GM12878 (cell line): Measurements from ENCODE around the gene MACROD2.

Experiments
- EP300 ChIP-seq, 2 experiments: fragments of 150-350 bp in 1 of 2; IDR thresholded peaks; 2 replicates each; pipeline ENCODE4 v1.6.1; 2011 to 2012; ENCODE audit warnings: low read depth in 2 of 2, low read length in 2 of 2, borderline replicate concordance in 1 of 2, improper control_type of control experiment in 1 of 2, inconsistent platforms in 1 of 2; ENCODE audit not compliant: control insufficient read depth in 1 of 2
- FOXK2 ChIP-seq: fragments of 450-650 bp; IDR thresholded peaks from 2 replicates; pipeline ENCODE4 v1.6.1; 2017; ENCODE audit warnings: mild to moderate bottlenecking, moderate library complexity
- PML ChIP-seq: IDR thresholded peaks from 2 replicates; pipeline ENCODE4 v1.6.1; 2012; ENCODE audit warnings: low read length, inconsistent platforms
- POLR2A ChIP-seq: IDR thresholded peaks from 2 replicates; pipeline ENCODE4 v1.6.1; 2011; ENCODE audit warnings: low read depth, mild to moderate bottlenecking, low read length
- RAD21 ChIP-seq: IDR thresholded peaks from 2 replicates; pipeline ENCODE4 v1.6.1; 2011; ENCODE audit warnings: mild to moderate bottlenecking, low read depth, low read length, moderate library complexity; ENCODE audit not compliant: insufficient read depth
- RBBP5 ChIP-seq: fragments of 200-600 bp; sonication (generic); conservative IDR thresholded peaks from 2 replicates; pipeline ENCODE4 v1.6.1; 2016
- SMC3 ChIP-seq: IDR thresholded peaks from 2 replicates; pipeline ENCODE4 v1.6.1; 2011; ENCODE audit warnings: low read length, improper control_type of control experiment, borderline replicate concordance
- SP1 ChIP-seq: IDR thresholded peaks from one replicate; pipeline ENCODE4 v1.6.1; 2011; ENCODE audit warnings: low read depth, low read length
- SRF ChIP-seq, 2 experiments: IDR thresholded peaks; 2 replicates each; pipeline ENCODE4 v1.6.1; 2011; ENCODE audit warnings: low read depth in 2 of 2, low read length in 2 of 2, mild to moderate bottlenecking in 1 of 2, moderate library complexity in 1 of 2
- ZZZ3 ChIP-seq: IDR thresholded peaks from 2 replicates; pipeline ENCODE4 v1.6.1; 2011; ENCODE audit warnings: low read depth; ENCODE audit not compliant: control insufficient read depth, insufficient read length

- TF ChIP-seq FOXK2 = no peak
- no peak for TF ChIP-seq ZZZ3
- TF ChIP-seq RBBP5 = no peak
- TF ChIP-seq POLR2A = no peak
- no peak for TF ChIP-seq RAD21
- no peak for TF ChIP-seq SP1
- TF ChIP-seq SMC3 = no peak
- TF ChIP-seq SRF (IDR thresholded peaks at IDR 0.05; ENCODE audit: low read depth in 2 of 2, low read length in 2 of 2) = no peak
- no peak for TF ChIP-seq PML
- TF ChIP-seq EP300 (IDR thresholded peaks at IDR 0.05; ENCODE audit: borderline replicate concordance in 1 of 2, control insufficient read depth in 1 of 2, low read depth in 2 of 2, low read length in 2 of 2) = no peak
These were observed 1921.3 kb downstream of the MACROD2 start for GRCh38 chr20:15916623-15917022.
